ENCODE measurements around the gene TMCC3.
"Not testable (repeated sequence)": the region's sequence is repeated elsewhere in the genome, so short reads cannot be mapped to it uniquely, and the experiment has no call there.

Gene TMCC3

DNA sequence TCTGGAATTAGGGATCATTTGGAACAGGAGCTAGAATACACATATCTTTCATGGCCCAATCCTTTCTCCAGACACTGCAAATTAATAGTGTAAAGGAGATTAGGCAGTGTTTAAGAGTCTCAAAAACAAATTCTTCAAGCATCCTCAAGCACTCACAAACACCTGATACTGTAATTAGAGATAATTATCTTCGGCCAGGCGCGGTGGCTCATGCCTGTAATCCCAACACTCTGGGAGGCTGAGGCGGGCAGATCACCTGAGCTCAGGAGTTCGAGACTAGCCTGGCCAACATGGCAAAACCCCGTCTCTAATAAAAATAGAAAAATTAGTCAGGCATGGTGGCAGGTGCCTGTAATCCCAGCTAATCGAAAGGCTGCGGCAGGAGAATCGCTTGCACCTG is 57.6 kb downstream of the TMCC3 start:
- not testable (repeated sequence) for H3K9ac ChIP-seq (ENCODE audit: low read depth, low read length); H3K9me3 ChIP-seq (ENCODE audit: control insufficient read depth, insufficient read depth, low read length); H3K36me3 ChIP-seq (ENCODE audit: insufficient read depth, low read length); H3K4me1 ChIP-seq (ENCODE audit: insufficient read depth, low read length)

GRCh38 chr12:94592080-94592479 is 58.3 kb downstream of the TMCC3 start:
- no peaks in the 10 kb centered on the region for H3K9me3 ChIP-seq (ENCODE audit: control insufficient read depth, insufficient read depth, low read length)
- no peaks in the 10 kb centered on the region for H3K4me1 ChIP-seq (ENCODE audit: insufficient read depth, low read length)
- H3K36me3 ChIP-seq (ENCODE audit: insufficient read depth, low read length) = no peaks in the 10 kb centered on the region
- no peak overlapping the region for H3K9ac ChIP-seq (ENCODE audit: low read depth, low read length)

GRCh38 chr12:94590428-94590827 is 59.9 kb downstream of the TMCC3 start:
- no peak overlapping the region for H3K9ac ChIP-seq (ENCODE audit: low read depth, low read length)
- H3K9me3 ChIP-seq (ENCODE audit: control insufficient read depth, insufficient read depth, low read length) = no peaks in the 10 kb centered on the region
- no peaks in the 10 kb centered on the region for H3K4me1 ChIP-seq (ENCODE audit: insufficient read depth, low read length)
- H3K36me3 ChIP-seq (ENCODE audit: insufficient read depth, low read length) = no peaks in the 10 kb centered on the region

DNA sequence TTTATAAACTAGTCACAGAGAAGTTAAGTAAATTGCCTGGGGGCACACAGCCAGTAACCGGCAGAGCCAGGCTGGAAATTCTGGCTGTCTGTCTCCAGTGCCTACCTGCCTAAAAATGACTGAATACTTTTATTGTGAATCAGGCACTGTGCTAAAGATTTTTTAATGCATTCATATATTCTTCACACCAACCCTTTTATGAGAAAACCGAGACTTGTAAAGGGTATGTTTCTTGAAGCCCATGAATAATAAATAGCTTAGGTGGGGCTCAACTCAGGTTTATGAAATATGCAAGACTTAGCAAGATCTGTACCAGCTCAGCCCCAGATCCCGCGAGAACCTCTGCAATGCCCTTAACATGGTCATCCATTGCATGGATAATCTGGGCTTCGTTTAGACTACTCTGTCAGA is 60.8 kb downstream of the TMCC3 start:
- Histone ChIP-seq H3K36me3 (ENCODE audit: insufficient read depth, low read length) (no peaks in the 10 kb centered on the region), H3K9ac (ENCODE audit: low read depth, low read length) (no peak overlapping the region), H3K9me3 (ENCODE audit: control insufficient read depth, insufficient read depth, low read length) (no peaks in the 10 kb centered on the region), H3K4me1 (ENCODE audit: insufficient read depth, low read length) (no peaks in the 10 kb centered on the region)

DNA sequence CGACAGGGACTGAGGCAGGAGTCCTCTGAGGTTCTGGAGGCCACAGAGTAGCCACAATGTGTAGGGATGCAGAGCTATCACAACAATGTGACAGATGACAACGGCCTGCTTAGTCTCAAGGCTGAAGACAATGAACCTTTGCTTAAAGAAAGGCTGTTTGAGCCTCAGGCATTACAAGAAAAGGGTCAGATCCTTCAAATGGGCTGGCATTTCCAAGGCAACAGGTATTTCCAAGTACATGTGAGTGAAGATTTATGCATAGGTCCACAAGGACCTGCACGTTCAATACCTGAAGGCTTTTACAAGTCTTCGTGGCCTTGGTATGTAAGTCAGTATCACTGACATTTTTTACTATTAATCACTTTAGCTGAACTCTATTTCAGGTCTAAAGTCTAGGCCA is 62.0 kb downstream of the TMCC3 start:
- H3K9ac ChIP-seq (ENCODE audit: low read depth, low read length) = no peak overlapping the region

GRCh38 chr12:94587266-94588241 is 62.8 kb downstream of the TMCC3 start:
- no peaks in the 10 kb centered on the region for H3K36me3 ChIP-seq (ENCODE audit: insufficient read depth, low read length)
- no peaks in the 10 kb centered on the region for H3K4me1 ChIP-seq (ENCODE audit: insufficient read depth, low read length)
- no peak overlapping the region for H3K9ac ChIP-seq (ENCODE audit: low read depth, low read length)
- H3K9me3 ChIP-seq (ENCODE audit: control insufficient read depth, insufficient read depth, low read length) = no peaks in the 10 kb centered on the region

More for the DNA sequence above, 62.0 kb downstream of the TMCC3 start:
- Histone ChIP-seq H3K4me1 (ENCODE audit: insufficient read depth, low read length) (no peaks in the 10 kb centered on the region), H3K36me3 (ENCODE audit: insufficient read depth, low read length) (no peaks in the 10 kb centered on the region), H3K9me3 (ENCODE audit: control insufficient read depth, insufficient read depth, low read length) (no peaks in the 10 kb centered on the region)

DNA sequence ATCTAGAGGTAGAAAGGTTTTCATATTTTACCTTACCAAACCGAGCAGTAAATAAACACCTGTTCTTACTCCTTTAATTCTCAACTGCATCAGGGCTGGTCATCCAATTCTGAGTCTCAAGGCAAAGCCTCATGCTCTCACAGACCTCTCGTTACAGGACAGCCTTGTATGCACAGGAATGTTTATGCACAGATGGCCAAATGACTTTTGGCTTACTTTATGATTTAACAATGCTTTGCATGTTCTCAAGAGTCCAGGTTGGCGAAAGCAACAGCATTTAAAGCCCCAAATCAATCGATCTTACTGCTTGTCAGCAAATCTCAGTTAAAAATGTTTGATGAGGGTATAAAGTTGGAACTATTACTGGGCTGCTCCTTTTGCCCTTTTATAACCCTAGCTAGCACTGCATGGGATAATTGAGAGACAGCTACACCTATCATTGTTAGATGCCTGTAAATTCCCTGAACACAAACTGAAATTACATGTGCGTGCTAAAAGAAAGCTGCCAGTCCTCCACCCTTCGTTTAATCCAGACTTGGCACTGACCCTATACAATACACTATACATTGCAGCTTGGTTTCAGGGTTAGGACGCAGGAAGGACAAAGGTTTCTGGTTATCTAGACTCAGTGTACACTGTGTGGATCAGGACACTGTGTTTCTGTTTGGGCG is 63.6 kb downstream of the TMCC3 start:
- Histone ChIP-seq H3K4me1 (ENCODE audit: insufficient read depth, low read length) (no peaks in the 10 kb centered on the region), H3K9ac (ENCODE audit: low read depth, low read length) (no peak overlapping the region), H3K36me3 (ENCODE audit: insufficient read depth, low read length) (no peaks in the 10 kb centered on the region), H3K9me3 (ENCODE audit: control insufficient read depth, insufficient read depth, low read length) (no peaks in the 10 kb centered on the region)

DNA sequence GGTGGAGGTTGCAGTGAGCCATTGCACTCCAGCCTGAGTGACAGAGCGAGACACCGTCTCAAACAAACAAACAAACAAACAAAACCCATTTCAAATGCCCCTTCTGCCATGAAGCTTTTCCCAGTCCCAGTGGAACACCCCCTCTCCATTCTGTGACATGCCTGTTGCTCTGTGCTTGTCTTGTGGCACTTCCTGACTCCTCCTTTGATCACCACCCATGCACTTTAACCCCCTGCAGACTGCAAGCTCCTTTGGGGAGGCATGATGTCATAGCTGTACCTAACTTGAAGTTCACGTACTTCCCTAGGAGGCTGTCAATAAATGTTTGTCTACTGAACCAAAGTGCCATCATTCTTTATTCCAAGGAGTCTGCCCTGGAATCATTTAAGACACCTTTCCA is 64.7 kb downstream of the TMCC3 start:
- no peaks in the 10 kb centered on the region for H3K4me1 ChIP-seq (ENCODE audit: insufficient read depth, low read length)
- H3K36me3 ChIP-seq (ENCODE audit: insufficient read depth, low read length) = no peaks in the 10 kb centered on the region
- H3K9me3 ChIP-seq (ENCODE audit: control insufficient read depth, insufficient read depth, low read length) = no peaks in the 10 kb centered on the region
- H3K9ac ChIP-seq (ENCODE audit: low read depth, low read length) = no peak overlapping the region

GRCh38 chr12:94584377-94584776 is 66.0 kb downstream of the TMCC3 start:
- H3K9me3 ChIP-seq (ENCODE audit: control insufficient read depth, insufficient read depth, low read length) = no peaks in the 10 kb centered on the region

GRCh38 chr12:94582591-94582990 is 67.8 kb downstream of the TMCC3 start:
- no peak overlapping the region for H3K9ac ChIP-seq (ENCODE audit: low read depth, low read length)
- H3K9me3 ChIP-seq (ENCODE audit: control insufficient read depth, insufficient read depth, low read length) = no peaks in the 10 kb centered on the region
- no peaks in the 10 kb centered on the region for H3K4me1 ChIP-seq (ENCODE audit: insufficient read depth, low read length)
- H3K36me3 ChIP-seq (ENCODE audit: insufficient read depth, low read length) = no peaks in the 10 kb centered on the region

More at GRCh38 chr12:94584377-94584776, 66.0 kb downstream of the TMCC3 start:
- H3K36me3 ChIP-seq (ENCODE audit: insufficient read depth, low read length) = no peaks in the 10 kb centered on the region
- no peak overlapping the region for H3K9ac ChIP-seq (ENCODE audit: low read depth, low read length)
- H3K4me1 ChIP-seq (ENCODE audit: insufficient read depth, low read length) = no peaks in the 10 kb centered on the region

GRCh38 chr12:94575645-94576403 is 74.5 kb downstream of the TMCC3 start:
- Histone ChIP-seq H3K9me3 (ENCODE audit: control insufficient read depth, insufficient read depth, low read length) (no peaks in the 10 kb centered on the region), H3K36me3 (ENCODE audit: insufficient read depth, low read length) (no peaks in the 10 kb centered on the region), H3K4me1 (ENCODE audit: insufficient read depth, low read length) (no peaks in the 10 kb centered on the region), H3K9ac (ENCODE audit: low read depth, low read length) (no peak overlapping the region)

DNA sequence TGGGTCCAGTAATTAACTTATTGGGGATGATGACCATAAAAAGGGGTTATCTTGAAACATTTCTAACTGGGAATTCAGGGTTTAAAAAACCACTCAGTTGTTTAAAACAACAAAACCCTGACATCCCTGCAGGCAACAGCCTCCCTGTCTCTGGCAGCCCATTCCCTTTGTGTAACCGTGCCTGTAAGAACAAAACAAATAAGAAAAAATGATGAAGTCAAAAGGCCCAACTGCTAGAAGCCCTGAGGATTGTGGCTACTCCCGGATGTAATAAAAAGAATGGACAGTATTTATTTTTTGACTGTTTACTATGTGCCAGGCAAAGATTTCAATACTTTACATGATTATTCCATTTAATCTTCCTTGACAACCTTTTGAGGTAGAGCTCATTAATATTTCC is 75.3 kb downstream of the TMCC3 start:
- Histone ChIP-seq H3K9ac (ENCODE audit: low read depth, low read length) (no peak overlapping the region), H3K36me3 (ENCODE audit: insufficient read depth, low read length) (no peaks in the 10 kb centered on the region), H3K9me3 (ENCODE audit: control insufficient read depth, insufficient read depth, low read length) (no peaks in the 10 kb centered on the region), H3K4me1 (ENCODE audit: insufficient read depth, low read length) (no peaks in the 10 kb centered on the region)

DNA sequence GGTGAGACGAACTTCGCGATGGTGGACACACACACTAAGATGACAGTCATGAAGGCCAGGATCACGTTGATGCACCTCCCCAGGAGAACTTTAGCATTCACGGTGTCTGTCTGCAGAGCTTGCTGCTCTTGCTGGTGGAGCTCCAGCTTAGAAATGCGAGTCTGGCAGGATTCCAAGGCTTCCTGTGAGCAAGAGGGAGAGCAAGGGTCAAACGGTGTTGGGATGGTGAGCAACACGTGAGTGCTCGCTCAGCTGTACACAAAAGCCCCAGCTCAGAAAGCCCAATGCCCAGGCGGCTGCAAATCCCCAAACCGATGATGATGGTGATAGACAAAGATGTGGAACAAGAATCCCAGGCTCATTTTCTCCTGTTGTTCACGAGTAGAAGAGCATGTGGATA is 78.8 kb downstream of the TMCC3 start:
- no peaks in the 10 kb centered on the region for H3K36me3 ChIP-seq (ENCODE audit: insufficient read depth, low read length)
- H3K9me3 ChIP-seq (ENCODE audit: control insufficient read depth, insufficient read depth, low read length) = no peaks in the 10 kb centered on the region
- 0 out of 2 replicates have a peak, but pooled peaks cover 5% of the 10 kb centered on the region for H3K4me1 ChIP-seq (ENCODE audit: insufficient read depth, low read length)
- no peak overlapping the region for H3K9ac ChIP-seq (ENCODE audit: low read depth, low read length)

GRCh38 chr12:94570161-94570560 is 80.2 kb downstream of the TMCC3 start:
- Histone ChIP-seq H3K9ac (ENCODE audit: low read depth, low read length) (no peak overlapping the region), H3K4me1 (ENCODE audit: insufficient read depth, low read length) (0 out of 2 replicates have a peak, but pooled peaks cover 5% of the 10 kb centered on the region), H3K9me3 (ENCODE audit: control insufficient read depth, insufficient read depth, low read length) (no peaks in the 10 kb centered on the region), H3K36me3 (ENCODE audit: insufficient read depth, low read length) (no peaks in the 10 kb centered on the region)
